ENCODE data around the gene KRT71.

GRCh38 chr12:52529417-52529816 is 23.5 kb downstream of the KRT71 start:
- no peak for TF ChIP-seq ELF4 (IDR thresholded peaks at IDR 0.05)
- TF ChIP-seq FOXM1 (IDR thresholded peaks at IDR 0.05; ENCODE audit: borderline replicate concordance), result no peak
- no peak for TF ChIP-seq SUZ12 (IDR thresholded peaks at IDR 0.05)
- no peak for TF ChIP-seq L3MBTL2 (conservative IDR thresholded peaks at IDR 0.05)
- TF ChIP-seq BHLHE40 (IDR thresholded peaks at IDR 0.05; ENCODE audit: borderline replicate concordance), result no peak

Measured in HEK293T (cell line).